T-helper 1 cell (primary cell): ENCODE data around the gene RAP1A.
"Not testable (repeated sequence)": the region's sequence is repeated elsewhere in the genome, so short reads cannot be mapped to it uniquely, and the experiment has no call there.

Experiments used
- DNase-seq, 5 donors: peaks; one replicate each; pipeline ENCODE4 v3.0.0-alpha.2; 2012 to 2020

The RAP1A gene

DNA sequence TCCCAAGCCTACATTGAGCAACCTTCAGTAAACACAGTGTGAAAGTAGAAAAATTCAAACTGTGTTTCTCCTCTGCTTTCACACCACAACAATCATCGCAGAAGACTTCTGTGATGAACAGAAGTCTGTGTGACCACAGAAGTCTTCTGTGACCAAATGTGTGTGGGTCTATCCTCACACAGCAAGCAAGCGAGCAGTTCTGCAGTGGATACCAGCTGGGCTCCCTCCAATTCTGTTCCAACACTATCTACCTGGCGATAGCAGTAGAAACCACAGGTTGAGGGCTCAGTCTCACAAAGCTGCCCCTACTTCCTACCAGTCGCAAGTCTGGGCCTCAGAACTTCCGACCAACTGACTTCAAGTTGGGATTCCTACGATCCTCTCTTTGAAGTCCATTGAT lies 21.0 kb upstream of the RAP1A start:
- peak in 1 of 5 donors; percentile 77 for DNase-seq

DNA sequence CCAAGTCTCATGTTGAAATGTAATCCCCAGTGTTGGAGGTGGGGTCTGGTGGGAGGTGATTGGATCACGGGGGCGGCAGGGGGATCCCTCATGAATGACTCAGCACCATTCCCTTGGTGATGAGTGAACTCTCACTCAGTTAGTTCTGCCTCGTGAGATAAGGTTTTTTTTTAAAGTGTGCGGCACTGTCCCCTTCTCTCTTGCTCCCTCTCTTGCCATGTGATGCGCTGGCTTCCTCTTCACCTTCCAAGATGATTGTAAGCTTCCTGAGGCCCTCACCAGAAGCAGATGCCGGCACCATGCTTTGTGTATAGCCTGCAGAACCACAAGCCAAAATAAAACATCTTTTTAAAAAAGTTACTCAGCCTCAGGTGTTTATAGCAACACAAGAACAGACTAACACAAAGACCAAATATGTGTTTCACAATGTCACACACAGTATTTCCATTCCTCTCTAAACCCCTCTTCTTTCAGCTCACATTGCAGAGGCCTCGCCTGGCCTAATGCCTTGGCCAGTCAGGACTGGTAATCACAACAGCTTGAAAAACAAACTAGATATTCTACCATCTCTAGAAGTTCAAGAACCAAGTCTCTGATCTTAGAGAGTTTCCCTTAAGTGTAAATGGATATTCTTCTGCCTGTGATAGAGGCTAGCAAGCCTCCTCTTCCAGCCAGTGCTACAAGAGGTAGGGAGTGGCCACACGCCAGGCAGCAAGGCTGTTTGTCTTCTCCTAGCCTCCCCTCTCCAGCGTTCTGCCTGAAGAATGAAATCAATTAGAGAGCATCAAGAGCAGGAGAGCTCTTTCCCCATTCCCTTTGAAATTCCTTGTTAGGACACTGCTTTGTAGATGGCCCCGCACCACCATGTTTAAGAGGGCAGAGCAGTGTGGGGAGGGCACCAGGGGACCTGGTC lies 19.6 kb upstream of the RAP1A start:
- no peak for DNase-seq

DNA sequence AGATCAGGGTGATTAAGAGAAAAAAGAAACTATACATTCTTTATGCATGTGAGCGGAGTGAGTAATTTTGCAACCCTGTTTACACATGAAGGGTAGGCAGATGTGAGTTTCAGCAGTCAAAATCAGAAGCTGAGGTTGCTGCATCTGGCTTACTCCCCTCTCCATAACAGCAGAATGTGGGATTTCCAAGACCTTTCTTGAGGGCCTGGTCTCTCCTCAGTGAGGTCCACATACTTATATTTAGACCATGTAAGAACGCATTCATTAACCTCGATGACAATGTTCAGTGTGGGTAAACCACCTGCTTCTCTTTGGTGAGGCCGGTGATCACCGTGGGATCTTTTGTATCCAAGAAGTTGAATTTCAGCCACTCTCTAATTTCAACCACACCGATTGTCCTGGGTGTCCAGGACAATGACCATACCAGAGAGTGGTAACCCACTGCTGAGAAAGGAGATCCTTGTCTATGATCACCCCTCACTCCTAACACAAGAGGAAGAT lies 18.7 kb upstream of the RAP1A start:
- peak in 1 of 5 donors; percentile 84 for DNase-seq

DNA sequence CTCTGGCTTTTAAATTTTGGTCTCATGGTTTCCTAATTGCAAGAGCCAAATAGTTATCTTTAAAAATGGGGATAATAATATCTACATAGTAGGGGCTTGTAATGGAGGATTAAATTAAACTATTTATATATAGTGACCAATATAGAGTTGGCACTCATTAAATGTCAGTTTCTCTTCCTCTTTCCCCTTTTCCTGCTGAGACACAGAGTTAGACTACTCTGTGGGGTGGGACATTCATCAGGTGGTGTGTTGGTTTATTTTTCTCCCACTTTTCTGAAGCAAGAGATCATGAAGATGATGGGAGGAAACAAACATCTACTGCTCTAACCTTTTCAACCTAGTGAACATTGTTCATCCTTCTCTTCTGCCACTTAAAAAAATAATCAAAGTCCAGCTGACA lies 17.3 kb upstream of the RAP1A start:
- DNase-seq = no peak

DNA sequence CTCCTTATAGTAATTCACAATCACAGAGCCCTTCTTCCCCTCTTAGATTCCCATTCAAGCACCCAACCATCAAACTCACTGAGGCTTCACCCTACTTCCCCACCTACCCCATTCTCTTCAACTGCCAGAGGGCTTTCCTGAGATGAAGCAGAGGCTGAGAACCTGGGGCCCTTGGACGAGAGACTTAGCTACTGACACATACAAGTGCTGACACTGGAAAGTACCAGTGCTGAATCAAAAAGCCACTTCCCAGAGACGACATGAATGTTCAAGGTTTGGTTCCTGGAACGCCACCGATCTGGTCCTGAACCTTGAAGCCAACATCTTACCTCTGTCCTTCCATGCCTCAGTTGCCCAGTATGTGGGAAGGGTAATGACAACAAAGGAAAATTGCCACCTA lies 16.6 kb upstream of the RAP1A start:
- peak in 1 of 5 donors; percentile 75 for DNase-seq

DNA sequence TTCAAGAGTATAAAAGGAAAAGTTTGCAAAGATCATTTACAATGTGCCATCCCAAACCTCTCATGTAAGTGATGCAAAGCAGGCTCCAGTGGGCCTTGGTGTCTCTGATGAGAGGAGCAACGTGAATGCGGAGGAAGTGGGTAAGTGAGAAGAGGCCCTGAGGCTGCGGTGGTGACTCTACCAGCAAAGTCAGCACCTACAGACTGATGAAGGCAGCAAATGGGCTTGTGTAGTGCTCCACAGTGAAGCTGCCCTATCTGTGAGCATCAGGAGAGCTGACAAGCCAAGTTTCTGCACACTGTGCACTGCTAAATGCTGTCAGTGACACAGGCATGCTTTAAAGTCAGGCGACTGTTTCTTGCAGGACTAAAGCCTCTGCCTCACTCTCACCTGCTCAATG lies 15.6 kb upstream of the RAP1A start:
- peak; percentile 37 to 96 (median 55) for DNase-seq

DNA sequence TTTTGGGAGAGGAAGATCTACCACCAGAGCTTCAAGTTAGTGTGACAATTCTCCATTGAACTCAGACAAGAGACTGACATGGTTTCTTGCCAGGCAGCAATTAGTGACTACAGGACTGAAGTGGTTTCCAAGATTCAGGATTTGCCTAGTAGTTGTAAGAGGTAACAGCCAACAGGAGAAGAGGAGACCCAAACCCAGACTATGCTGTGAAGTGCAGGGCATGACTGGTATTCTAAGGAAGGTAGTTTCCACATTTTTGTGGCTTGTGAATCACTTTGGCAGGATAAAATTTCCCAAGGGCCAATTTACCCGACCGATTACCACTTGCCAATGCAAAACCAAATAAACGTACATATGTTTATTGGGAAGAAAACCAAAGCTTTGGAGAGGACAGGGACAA lies 14.7 kb upstream of the RAP1A start:
- no peak for DNase-seq

DNA sequence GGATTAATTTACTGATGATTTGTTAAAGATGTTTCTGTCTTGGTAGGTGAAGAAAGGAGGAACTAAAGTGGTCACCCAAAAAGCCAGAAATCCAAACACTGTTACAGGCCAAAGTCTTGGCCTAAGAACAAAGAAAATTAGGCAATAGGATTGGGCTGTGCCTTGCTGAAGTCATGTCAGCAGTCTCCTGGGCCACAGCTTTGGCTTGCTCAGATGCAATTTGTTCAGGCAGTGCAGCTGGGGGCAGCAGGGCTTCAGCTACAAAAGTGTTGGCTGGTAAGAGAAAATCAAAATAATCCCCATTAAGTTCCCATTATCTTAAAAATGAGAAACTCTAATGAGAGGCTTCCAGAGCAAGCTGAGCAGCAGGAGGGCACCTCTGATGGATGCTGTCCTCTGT lies 14.0 kb upstream of the RAP1A start:
- DNase-seq = no peak

DNA sequence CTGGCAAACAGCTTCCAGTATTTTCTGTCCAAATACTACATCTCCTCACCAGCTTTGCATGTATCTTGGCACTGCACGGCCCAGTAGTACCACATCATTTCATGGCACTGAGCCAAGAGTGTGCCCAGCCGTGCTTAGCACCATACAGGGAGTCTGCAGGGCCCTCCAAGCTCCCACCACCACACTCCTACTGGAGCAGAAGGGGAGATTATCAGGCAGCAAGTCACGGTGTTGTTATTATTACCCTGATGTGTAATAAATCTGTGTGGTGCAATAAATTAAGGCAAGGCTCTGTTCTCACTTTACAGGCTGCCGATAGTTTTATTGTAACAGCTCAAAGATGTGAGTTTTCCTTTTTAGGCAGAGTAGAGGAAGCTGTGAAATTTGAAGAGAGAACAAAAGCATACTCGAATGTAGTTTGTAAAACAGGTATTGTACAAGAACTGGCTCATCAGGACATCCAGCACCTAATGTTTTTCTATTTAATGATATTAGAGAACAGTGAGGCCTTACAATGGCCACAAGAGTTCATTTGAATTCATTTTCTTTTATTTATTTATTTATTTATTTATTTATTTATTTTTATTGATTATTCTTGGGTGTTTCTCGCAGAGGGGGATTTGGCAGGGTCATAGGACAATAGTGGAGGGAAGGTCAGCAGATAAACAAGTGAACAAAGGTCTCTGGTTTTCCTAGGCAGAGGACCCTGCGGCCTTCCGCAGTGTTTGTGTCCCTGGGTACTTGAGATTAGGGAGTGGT lies 13.0 kb upstream of the RAP1A start:
- DNase-seq = not testable (repeated sequence)

DNA sequence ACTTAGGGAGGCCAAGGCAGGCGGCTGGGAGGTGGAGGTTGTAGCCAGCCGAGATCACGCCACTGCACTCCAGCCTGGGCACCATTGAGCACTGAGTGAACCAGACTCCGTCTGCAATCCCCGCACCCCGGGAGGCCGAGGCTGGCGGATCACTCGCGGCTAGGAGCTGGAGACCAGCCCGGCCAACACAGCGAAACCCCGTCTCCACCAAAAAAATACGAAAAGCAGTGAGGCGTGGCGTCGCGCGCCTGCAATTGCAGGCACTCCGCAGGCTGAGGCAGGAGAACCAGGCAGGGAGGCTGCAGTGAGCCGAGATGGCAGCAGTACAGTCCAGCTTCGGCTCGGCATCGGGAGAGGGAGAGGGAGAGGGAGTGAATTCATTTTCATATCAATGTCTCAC lies 11.1 kb upstream of the RAP1A start:
- DNase-seq = not testable (repeated sequence)

DNA sequence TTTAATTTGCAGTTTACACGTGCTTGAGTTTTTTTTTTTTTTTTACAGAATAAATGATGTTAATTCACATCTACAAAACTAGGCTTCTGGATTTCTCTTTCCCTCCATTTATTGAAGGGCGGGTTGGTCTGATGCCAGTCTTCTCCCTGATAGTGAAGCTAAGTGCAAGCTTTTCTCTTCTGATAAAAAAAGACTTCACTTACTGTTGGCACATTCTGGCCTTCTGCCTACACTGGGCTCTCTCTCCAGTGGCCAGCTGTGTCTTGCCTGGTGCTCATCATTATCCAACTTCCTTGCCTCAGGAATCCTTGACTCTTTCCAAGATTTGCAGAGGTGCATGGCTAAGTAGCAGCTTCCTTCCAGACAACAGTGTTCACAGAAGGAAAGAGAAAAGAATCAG lies 7.6 kb upstream of the RAP1A start:
- DNase-seq = no peak

DNA sequence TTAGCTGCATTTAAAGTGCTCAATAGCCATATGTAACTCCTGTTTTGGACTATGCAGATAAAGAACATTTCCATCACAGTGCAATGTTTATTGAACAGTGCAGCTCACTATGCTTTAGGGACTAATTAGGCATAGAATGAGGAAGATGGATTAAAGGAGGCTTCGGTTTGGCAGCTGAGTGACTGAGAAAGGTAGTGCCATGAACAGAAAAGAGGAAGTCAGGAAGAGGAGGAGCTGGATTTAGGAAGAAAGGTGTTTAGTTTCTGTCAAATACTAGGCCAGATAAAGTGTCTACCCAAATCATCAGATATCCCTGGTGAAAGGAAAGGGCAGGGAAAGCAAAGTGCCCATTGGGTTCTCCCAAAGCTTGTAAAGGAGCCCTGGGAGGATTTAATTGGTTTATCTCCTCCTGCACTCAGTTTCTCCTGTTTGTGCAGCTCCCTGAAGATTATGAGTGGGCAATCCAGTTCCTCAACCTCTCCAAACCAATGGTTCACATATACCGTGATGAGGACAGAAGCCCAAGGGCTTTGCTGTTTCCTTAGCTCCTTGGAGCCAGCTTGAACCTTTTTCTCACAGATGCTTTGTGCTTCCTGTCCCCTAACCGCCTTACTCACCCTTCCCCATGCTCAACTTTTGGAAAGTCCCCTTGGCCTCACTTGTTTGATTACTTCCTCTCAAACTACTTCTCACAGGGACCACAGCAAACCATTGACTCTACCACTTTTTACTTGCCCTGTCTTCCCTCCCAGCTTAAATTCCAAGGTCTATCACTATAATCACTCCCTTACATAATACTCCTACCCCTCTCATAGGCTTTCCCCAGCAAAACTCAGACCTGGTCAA lies 3.5 kb upstream of the RAP1A start:
- DNase-seq = peak in 3 of 5 donors; percentile 22 to 86 (median 32)

DNA sequence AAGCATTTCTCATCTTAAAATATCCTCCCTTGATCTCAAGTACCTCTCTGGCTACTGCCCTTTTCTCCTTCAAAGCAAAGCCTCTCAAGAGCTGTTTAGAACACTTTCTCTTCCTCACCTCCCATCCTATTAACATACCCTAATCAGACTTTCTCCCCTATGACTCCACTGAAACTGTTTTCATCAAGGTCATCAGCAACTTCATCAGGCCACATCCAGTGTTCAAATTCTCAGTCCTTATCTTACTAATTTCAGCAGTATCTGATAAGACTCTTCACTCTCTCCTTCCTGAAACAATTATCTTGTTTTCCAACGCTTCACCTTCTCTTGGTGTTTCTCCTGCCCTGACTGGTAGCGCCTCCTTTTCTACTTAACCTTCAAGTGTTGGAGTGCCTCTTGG lies 1.5 kb upstream of the RAP1A start:
- DNase-seq = no peak

DNA sequence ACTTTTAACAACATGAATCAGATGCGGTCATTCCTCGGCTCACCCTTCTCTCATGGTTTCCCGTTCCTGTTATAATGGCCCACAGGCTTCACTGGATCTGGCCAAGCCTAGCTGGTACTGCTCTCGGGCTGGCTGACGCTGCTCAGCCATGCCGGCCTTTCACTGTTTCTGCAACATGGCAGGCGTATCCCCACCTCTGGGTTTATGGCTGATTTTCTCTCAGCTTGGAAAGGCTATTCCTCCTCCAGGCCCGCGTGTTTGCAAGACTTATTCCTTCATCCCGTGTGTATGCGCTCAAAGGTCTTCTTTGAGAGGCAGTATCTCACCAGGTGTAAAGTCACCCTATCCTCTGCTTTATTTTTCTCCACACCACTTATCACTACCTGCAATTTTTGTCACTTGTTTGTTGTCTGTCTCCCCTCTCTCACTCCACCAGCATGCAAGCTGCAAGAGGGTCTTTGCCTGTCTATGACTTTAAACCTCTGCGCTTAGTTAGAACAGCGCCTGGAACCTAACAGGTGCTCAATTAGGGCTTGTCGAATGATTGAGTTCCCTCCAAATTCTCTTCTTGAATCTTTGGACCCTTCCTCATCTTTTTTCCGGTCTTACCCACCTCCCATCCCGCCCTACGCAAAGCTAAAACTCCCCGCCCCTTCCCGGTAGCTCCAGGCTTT lies 491 bp upstream of the RAP1A start:
- no peak for DNase-seq

DNA sequence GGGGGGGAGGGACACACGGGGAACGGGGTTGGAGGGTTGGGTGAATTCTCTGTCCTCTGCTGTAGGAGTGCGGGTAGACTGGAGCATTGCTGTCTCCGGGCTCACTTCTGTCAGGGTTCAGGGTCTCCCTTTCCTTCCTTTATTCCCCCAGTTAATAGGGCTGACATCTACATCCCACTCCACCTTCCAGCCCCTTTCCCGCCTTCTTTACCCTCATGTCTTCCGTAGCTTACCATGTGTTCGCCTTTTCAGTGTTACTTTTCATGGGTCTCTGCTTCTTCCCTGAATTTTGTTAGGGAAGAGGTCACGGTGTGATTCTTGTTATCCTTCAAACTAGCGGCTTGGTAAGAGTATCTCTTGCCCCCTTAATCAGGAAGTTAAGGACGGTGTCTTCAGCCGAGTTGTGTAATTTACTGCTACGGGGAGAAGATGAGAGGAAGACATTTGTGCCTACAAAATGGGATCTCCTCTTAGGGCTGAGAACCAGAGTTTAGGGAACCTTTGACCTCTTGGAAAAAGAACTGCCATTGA lies 917 bp downstream of the RAP1A start:
- DNase-seq = no peak

DNA sequence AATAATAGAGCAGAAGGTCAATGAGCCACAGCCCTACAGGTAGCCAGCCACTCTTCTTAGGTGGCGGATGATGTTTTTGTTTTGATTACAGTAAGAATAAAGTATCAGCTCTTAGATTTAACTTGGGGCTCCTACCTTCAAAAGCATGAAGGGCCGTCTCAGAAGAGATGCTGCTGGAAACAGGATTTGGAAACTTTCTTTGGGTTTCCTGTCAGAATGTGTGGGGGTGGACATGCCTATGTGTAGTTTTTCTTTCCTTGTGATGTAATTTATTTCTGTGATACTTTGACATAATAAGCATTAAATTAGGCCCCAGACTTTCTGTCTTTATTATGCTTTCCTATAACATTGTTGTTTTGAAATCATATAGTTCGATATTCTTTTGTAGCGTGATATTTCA lies 1.5 kb downstream of the RAP1A start:
- DNase-seq = no peak

DNA sequence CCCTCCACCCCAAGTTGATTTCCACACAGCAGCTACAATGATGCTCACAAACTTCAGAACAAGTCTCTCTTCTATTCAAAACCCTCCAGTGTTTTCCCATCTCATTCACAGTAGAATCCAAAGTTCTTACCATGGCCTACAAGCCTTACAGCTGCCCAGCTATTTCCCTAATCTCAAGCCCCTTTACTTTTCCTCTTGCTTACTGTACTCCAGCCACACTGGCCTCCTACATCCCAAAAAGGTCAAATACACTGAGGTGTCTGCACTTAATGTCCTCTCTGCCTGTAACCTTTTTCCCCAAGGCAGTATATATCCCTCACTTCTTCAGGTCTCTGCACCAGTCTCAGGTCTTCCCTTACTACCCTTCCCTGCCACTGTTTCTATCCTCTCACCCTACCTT lies 2.6 kb downstream of the RAP1A start:
- DNase-seq = no peak

DNA sequence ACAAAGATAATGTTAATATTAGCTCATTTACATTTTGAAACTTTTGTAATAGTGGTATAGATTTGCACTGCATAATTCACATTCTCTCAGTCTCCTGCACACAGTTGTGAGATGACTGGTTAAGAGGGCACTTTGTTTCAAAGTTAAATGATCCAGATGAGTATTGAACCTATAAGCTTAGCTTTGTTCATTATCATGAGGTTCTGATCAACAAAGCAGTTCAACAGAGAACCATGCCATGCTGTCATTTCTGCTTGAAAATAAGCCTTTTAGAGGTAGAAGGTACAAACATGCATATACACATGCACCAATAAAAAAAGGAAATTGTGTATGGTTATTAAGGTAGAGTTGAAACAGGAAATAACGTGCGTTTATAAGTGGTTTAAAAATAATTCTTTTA lies 4.8 kb downstream of the RAP1A start:
- DNase-seq = peak in 1 of 5 donors; percentile 63

DNA sequence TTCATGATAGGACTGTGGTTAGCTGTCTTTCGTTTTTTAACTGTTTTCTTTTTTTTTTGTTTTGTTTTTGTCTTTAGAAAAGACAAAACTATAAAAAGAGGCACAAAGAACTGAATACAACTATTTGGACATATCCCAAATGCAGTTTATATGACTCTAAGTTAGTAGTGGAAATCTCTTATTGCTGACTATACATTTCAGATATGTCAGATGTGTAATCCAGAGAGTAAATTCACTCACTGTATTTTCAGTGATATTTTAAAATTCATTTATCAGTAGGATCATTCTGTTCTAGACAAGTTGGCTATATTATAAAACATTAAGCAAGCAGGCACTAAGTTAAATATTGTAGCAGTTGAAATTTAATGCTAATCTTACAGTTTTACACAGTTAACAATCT lies 5.7 kb downstream of the RAP1A start:
- no peak for DNase-seq

DNA sequence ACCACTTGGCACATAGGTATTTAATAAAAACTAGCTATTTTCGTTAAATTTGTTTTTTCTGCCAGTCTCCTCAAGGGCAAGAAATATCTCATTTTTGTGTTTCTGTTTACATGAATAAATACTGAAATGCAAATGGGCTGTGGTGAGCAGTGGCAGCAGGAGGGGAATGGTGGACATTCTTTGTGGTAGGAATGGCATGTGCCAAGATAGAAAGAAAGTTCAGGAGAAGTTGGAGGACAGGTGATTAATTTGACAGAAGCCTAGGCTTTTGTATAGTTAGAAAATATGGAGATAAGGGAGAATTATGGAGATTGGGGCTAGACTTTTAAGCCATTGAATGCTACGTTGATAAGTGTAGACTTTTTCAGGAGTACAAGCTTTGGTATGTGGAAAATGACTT lies 8.6 kb downstream of the RAP1A start:
- no peak for DNase-seq

DNA sequence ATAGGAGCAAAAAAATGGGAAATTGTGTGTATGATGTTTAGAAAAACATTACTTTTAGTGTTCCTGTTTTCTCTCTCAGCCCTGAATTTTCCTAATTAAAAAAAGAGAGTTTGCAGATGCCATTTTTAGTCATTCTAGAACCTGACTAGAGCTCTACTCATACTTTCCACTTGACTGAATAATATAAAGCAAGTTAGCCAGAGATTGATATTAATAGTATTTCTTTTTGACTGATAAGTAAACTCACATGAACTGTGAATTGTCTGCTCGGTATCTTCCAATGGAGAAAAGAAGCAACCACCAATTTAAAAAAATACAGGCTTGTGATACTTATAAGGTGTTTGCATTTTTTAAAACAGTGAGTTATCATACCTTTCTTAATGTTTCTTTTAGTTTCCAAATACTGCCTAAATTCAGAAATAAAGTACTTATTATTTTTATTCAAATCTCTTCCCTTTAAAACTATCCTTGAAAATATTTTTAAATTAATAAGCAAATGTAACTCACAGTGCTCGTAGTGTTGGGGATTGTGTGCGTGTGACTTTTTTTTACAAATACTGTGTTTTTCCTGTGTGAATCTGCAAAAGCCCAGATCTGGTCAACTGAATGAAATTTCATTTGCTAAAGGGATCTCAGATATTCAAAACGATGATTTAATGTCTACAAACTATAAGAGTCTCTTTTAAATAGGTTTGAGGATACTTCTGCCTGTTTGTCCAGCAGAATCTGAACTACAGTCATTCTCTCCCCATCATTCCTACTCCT lies 9.8 kb downstream of the RAP1A start:
- no peak for DNase-seq
